ENCODE measurements around the gene GLYR1. TPM values are rescaled to one million over a fixed set of nuclear protein-coding genes. Genes with fewer than 3 reads are reported as not detected.

The GLYR1 gene
- total and polyA plus RNA-seq, 9 of the 15 experiments (the other 6 are each of a cell fraction or from before 2014, with no cell fraction given): 6.7 to 99.2 (median 60.2) TPM

DNA sequence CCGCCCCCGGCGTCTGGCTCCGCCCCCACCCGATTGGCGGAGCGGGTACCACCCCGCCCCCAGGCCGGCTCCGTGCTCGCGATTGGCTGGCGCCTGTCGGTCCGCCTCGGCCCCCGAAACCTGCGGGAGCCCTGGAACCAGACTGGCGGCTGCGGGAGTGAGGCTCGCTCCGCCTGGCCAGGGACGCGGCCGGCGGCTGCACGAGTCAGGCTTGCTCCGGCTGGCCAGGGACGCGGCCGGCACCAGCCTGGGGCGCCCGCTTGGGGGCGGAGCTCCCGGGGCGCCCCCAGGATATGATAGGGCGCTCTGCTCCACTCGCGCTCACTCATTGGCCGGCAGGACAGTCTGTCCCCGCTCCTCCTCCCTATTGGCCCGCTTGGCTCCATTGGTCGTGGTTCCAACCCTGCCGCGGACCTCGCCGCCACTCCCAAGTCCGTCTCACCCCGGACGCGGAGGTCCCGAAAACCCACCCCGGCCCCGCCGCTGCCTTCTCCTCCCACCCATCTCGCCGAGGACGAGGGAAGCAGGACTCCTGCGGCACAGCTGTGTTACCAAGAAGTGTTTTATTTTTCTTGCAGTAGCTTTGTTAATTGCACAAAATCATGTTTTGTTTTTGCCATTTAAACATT, 44.3 kb downstream of the GLYR1 start (continued):
- TF ChIP-seq, protein P1, sequence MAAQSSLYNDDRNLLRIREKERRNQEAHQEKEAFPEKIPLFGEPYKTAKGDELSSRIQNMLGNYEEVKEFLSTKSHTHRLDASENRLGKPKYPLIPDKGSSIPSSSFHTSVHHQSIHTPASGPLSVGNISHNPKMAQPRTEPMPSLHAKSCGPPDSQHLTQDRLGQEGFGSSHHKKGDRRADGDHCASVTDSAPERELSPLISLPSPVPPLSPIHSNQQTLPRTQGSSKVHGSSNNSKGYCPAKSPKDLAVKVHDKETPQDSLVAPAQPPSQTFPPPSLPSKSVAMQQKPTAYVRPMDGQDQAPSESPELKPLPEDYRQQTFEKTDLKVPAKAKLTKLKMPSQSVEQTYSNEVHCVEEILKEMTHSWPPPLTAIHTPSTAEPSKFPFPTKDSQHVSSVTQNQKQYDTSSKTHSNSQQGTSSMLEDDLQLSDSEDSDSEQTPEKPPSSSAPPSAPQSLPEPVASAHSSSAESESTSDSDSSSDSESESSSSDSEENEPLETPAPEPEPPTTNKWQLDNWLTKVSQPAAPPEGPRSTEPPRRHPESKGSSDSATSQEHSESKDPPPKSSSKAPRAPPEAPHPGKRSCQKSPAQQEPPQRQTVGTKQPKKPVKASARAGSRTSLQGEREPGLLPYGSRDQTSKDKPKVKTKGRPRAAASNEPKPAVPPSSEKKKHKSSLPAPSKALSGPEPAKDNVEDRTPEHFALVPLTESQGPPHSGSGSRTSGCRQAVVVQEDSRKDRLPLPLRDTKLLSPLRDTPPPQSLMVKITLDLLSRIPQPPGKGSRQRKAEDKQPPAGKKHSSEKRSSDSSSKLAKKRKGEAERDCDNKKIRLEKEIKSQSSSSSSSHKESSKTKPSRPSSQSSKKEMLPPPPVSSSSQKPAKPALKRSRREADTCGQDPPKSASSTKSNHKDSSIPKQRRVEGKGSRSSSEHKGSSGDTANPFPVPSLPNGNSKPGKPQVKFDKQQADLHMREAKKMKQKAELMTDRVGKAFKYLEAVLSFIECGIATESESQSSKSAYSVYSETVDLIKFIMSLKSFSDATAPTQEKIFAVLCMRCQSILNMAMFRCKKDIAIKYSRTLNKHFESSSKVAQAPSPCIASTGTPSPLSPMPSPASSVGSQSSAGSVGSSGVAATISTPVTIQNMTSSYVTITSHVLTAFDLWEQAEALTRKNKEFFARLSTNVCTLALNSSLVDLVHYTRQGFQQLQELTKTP (IDR thresholded peaks at IDR 0.05; ENCODE audit: low read depth in 1 of 2, partially characterized antibody in 2 of 2): no peak
- no peak for TF ChIP-seq TAL1 (IDR thresholded peaks at IDR 0.05)
- TF ChIP-seq NCOA1 (IDR thresholded peaks at IDR 0.05; ENCODE audit: low read depth): no peak
- TF ChIP-seq, protein P2, sequence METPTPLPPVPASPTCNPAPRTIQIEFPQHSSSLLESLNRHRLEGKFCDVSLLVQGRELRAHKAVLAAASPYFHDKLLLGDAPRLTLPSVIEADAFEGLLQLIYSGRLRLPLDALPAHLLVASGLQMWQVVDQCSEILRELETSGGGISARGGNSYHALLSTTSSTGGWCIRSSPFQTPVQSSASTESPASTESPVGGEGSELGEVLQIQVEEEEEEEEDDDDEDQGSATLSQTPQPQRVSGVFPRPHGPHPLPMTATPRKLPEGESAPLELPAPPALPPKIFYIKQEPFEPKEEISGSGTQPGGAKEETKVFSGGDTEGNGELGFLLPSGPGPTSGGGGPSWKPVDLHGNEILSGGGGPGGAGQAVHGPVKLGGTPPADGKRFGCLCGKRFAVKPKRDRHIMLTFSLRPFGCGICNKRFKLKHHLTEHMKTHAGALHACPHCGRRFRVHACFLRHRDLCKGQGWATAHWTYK (CRISPR knock-in tag; IDR thresholded peaks at IDR 0.05): peak; percentile 49; the same call in 1 of the 2 replicates
- peak; percentile 29; the same call in 1 of the 2 replicates for TF ChIP-seq ELF1 (tag; IDR thresholded peaks at IDR 0.05)
- TF ChIP-seq ZNF384 (IDR thresholded peaks at IDR 0.05; ENCODE audit: low read depth, low read length): no peak
- TF ChIP-seq SMARCB1 (IDR thresholded peaks at IDR 0.05; ENCODE audit: insufficient read length, low read depth): no peak
- TF ChIP-seq PHTF2 (CRISPR knock-in tag; IDR thresholded peaks at IDR 0.05): no peak
- TF ChIP-seq ETV1 (tag; conservative IDR thresholded peaks at IDR 0.05; ENCODE audit: low read depth): no peak
- no peak for TF ChIP-seq ZNF444 (CRISPR knock-in tag; IDR thresholded peaks at IDR 0.05)
- TF ChIP-seq BRCA1 (IDR thresholded peaks at IDR 0.05): no peak
- TF ChIP-seq BRCA1 (CRISPR knock-in tag; IDR thresholded peaks at IDR 0.05): no peak
- TF ChIP-seq ZNF696 (CRISPR knock-in tag; conservative IDR thresholded peaks at IDR 0.05): no peak
- TF ChIP-seq MYC (IDR thresholded peaks at IDR 0.05; ENCODE audit: low read depth, low read length): 0 out of 2 replicates have a peak, but pooled peaks have one; percentile 2
- no peak for TF ChIP-seq MYC (CRISPR knock-in tag; IDR thresholded peaks at IDR 0.05; ENCODE audit: borderline replicate concordance, low read depth)
- TF ChIP-seq, protein P3, sequence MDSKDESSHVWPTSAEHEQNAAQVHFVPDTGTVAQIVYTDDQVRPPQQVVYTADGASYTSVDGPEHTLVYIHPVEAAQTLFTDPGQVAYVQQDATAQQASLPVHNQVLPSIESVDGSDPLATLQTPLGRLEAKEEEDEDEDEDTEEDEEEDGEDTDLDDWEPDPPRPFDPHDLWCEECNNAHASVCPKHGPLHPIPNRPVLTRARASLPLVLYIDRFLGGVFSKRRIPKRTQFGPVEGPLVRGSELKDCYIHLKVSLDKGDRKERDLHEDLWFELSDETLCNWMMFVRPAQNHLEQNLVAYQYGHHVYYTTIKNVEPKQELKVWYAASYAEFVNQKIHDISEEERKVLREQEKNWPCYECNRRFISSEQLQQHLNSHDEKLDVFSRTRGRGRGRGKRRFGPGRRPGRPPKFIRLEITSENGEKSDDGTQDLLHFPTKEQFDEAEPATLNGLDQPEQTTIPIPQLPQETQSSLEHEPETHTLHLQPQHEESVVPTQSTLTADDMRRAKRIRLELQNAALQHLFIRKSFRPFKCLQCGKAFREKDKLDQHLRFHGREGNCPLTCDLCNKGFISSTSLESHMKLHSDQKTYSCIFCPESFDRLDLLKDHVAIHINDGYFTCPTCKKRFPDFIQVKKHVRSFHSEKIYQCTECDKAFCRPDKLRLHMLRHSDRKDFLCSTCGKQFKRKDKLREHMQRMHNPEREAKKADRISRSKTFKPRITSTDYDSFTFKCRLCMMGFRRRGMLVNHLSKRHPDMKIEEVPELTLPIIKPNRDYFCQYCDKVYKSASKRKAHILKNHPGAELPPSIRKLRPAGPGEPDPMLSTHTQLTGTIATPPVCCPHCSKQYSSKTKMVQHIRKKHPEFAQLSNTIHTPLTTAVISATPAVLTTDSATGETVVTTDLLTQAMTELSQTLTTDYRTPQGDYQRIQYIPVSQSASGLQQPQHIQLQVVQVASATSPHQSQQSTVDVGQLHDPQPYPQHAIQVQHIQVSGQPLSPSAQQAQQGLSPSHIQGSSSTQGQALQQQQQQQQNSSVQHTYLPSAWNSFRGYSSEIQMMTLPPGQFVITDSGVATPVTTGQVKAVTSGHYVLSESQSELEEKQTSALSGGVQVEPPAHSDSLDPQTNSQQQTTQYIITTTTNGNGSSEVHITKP (IDR thresholded peaks at IDR 0.05; ENCODE audit: partially characterized antibody): no peak
- no peak; the same call in 1 of the 2 replicates for TF ChIP-seq HNRNPL (IDR thresholded peaks at IDR 0.05; ENCODE audit: low read depth, low read length)
- peak; percentile 79; the same call in 1 of the 2 replicates for TF ChIP-seq MTA3 (IDR thresholded peaks at IDR 0.05; ENCODE audit: borderline replicate concordance)
- 0 out of 2 replicates have a peak, but pooled peaks have one; percentile 54 for TF ChIP-seq GABPB1 (CRISPR knock-in tag; IDR thresholded peaks at IDR 0.05)
- no peak for TF ChIP-seq DNMT1 (IDR thresholded peaks at IDR 0.05)
- TF ChIP-seq CXXC5 (CRISPR knock-in tag; IDR thresholded peaks at IDR 0.05): peak; percentile 61; the same call in 1 of the 2 replicates

Data from K562 (cell line).